Ishikawa (cell line): Measurements from ENCODE around the gene SLC25A26.

Source experiments
- CEBPB ChIP-seq: IDR thresholded peaks from 2 replicates; pipeline ENCODE4 v1.6.1; 2012
- CREB1 ChIP-seq: IDR thresholded peaks from 2 replicates; pipeline ENCODE4 v1.6.1; 2012; ENCODE audit warnings: low read depth
- EGR1 ChIP-seq: IDR thresholded peaks from 2 replicates; pipeline ENCODE4 v1.6.1; 2012
- EP300 ChIP-seq: IDR thresholded peaks from 2 replicates; pipeline ENCODE4 v1.6.1; 2012; ENCODE audit warnings: borderline replicate concordance
- FOXM1 ChIP-seq: IDR thresholded peaks from 2 replicates; pipeline ENCODE4 v1.6.1; 2012; ENCODE audit warnings: low read depth, borderline replicate concordance
- NFIC ChIP-seq: IDR thresholded peaks from 2 replicates; pipeline ENCODE4 v1.6.1; 2012
- RAD21 ChIP-seq: IDR thresholded peaks from 2 replicates; pipeline ENCODE4 v1.6.1; 2012; ENCODE audit warnings: low read depth
- TAF1 ChIP-seq: IDR thresholded peaks from 2 replicates; pipeline ENCODE4 v1.6.1; 2012; ENCODE audit warnings: low read depth, mild to moderate bottlenecking
- TCF12 ChIP-seq: IDR thresholded peaks from 2 replicates; pipeline ENCODE4 v1.6.1; 2012; ENCODE audit warnings: low read depth
- TEAD4 ChIP-seq: IDR thresholded peaks from 2 replicates; pipeline ENCODE4 v1.6.1; 2012
- USF1 ChIP-seq: IDR thresholded peaks from 2 replicates; pipeline ENCODE4 v1.6.1; 2012
- YY1 ChIP-seq: IDR thresholded peaks from 2 replicates; pipeline ENCODE4 v1.6.1; 2012; ENCODE audit warnings: low read depth
- ZBTB7A ChIP-seq: IDR thresholded peaks from 2 replicates; pipeline ENCODE4 v1.6.1; 2012; ENCODE audit warnings: low read depth
- TF ChIP-seq, protein P1 (sequence below): IDR thresholded peaks from 2 replicates; pipeline ENCODE4 v1.6.1; 2012; ENCODE audit warnings: low read depth, mild to moderate bottlenecking
- TF ChIP-seq, protein P2 (sequence below): IDR thresholded peaks from 2 replicates; pipeline ENCODE4 v1.6.1; 2012

SLC25A26 gene

GRCh38 chr3:66414846-66415245 is 194.0 kb downstream of the SLC25A26 start:
- TF ChIP-seq, protein P1, sequence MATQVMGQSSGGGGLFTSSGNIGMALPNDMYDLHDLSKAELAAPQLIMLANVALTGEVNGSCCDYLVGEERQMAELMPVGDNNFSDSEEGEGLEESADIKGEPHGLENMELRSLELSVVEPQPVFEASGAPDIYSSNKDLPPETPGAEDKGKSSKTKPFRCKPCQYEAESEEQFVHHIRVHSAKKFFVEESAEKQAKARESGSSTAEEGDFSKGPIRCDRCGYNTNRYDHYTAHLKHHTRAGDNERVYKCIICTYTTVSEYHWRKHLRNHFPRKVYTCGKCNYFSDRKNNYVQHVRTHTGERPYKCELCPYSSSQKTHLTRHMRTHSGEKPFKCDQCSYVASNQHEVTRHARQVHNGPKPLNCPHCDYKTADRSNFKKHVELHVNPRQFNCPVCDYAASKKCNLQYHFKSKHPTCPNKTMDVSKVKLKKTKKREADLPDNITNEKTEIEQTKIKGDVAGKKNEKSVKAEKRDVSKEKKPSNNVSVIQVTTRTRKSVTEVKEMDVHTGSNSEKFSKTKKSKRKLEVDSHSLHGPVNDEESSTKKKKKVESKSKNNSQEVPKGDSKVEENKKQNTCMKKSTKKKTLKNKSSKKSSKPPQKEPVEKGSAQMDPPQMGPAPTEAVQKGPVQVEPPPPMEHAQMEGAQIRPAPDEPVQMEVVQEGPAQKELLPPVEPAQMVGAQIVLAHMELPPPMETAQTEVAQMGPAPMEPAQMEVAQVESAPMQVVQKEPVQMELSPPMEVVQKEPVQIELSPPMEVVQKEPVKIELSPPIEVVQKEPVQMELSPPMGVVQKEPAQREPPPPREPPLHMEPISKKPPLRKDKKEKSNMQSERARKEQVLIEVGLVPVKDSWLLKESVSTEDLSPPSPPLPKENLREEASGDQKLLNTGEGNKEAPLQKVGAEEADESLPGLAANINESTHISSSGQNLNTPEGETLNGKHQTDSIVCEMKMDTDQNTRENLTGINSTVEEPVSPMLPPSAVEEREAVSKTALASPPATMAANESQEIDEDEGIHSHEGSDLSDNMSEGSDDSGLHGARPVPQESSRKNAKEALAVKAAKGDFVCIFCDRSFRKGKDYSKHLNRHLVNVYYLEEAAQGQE = no peak
- TF ChIP-seq TEAD4 (no peak), YY1 (no peak), USF1 (no peak), NFIC (no peak), ZBTB7A (no peak), CREB1 (no peak)
- TF ChIP-seq, protein P2, sequence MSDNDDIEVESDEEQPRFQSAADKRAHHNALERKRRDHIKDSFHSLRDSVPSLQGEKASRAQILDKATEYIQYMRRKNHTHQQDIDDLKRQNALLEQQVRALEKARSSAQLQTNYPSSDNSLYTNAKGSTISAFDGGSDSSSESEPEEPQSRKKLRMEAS = no peak

GRCh38 chr3:66415867-66416428 is 195.1 kb downstream of the SLC25A26 start:
- TF ChIP-seq EGR1 = no peak
- no peak for TF ChIP-seq TAF1
- TF ChIP-seq, protein P1 = no peak
- TF ChIP-seq, protein P2 = no peak
- no peak for TF ChIP-seq CEBPB
- TF ChIP-seq TEAD4 = no peak
- no peak for TF ChIP-seq EP300
- no peak for TF ChIP-seq FOXM1
- no peak for TF ChIP-seq CREB1
- TF ChIP-seq TCF12 = no peak
- TF ChIP-seq NFIC = no peak
- TF ChIP-seq ZBTB7A = no peak
- no peak for TF ChIP-seq YY1
- no peak for TF ChIP-seq RAD21
- no peak for TF ChIP-seq USF1

DNA sequence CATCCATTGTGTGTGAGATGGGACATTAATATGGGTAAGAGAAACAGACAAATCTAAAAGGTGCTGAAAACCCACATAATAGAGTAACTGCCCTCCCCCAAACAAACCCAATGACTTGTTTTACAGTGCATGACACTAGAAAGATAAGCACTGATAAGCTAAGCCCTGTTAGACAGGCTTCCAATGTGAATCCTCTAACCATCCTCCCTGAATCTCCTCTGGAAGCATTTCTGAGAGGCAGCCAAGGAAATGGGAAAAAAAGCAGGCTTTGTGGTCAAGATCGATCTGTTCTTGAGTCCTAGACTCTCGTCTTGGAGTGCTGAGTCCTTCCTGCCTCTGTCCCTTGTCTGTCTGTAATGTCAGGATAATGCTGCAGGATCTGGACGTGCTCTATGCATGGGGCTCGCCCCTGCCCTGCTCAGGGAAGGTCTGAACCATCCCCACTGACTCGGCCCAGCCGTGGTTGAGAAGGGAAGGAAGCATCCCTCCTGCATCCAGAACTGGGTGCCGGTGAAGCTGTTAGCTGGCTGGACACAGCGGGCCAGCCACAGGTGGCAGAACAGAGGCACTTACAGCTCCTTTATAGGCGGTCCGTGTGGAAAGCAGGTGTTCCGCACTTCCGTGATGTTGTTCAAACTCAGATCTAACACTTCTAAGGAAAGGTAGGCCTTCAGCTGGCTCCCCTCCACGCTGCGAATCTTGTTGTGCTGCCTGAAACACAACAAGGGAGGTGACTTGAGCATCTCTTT is 195.9 kb downstream of the SLC25A26 start:
- TF ChIP-seq ZBTB7A (no peak), CEBPB (no peak)
- TF ChIP-seq, protein P1 = no peak

DNA sequence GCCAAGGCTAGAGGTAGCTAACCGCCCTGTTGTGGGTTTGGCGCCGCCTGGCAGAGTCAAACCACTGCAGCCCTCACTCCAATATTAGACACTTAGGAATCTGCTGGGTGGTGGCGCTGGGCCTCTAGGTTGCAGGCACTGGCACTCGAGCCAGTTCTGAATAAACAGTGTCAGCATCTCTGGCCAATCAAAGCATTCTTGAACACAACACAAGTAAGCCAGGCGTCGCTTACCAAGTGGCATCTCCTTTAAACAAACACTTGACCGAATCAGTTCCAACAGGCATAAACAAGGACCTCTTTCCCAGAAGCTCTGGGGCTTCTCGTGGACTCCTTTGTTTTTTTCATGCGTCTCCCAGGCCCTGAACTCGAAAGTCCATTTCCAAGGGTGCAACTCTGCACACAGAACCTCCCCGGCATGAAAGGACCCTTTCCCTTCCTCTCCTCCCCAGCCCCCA is 197.7 kb downstream of the SLC25A26 start:
- TF ChIP-seq YY1 (no peak), RAD21 (no peak), TAF1 (no peak)

GRCh38 chr3:66419036-66419435 is 198.2 kb downstream of the SLC25A26 start:
- no peak for TF ChIP-seq RAD21
- TF ChIP-seq EGR1 = no peak
- no peak for TF ChIP-seq USF1
- TF ChIP-seq TCF12 = no peak
- TF ChIP-seq, protein P1 = no peak
- no peak for TF ChIP-seq EP300
- no peak for TF ChIP-seq TEAD4
- TF ChIP-seq CEBPB = no peak
- no peak for TF ChIP-seq ZBTB7A
